GM18508 (cell line): ENCODE data around the gene RGS8.
A peak's percentile ranks its signal among the peaks of the same experiment; 100 is the strongest.
"Not testable (repeated sequence)": the region's sequence is repeated elsewhere in the genome, so short reads cannot be mapped to it uniquely, and the experiment has no call there.

Source experiments
- ATAC-seq: cut with Tn5 transposase; IDR thresholded peaks from one replicate; pipeline ENCODE4 v1.9.1; 2021; ENCODE audit warnings: moderate number of reproducible peaks; ENCODE audit not compliant: insufficient read depth, unreplicated experiment

The RGS8 gene

GRCh38 chr1:182703539-182703938 is 19.2 kb upstream of the RGS8 start:
- ATAC-seq: no peak

GRCh38 chr1:182702826-182703524 is 18.6 kb upstream of the RGS8 start:
- ATAC-seq: no peak

DNA sequence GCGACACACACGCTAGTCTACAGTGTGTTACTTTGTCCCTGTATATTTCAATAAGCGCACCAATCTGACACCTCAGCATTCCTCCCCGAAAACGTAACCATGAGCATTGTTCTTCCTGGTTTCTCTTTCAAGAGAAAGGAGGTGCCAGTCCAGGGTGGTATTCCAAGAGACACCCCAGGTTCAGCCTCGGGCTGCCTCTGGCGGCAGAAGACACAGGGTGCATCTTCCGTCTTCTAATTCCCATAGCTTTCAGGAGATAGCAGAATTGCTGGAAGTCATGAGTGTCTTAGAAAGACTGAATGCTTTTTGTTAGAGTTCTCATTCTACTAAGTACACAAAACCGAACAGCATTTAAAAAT is 15.9 kb upstream of the RGS8 start:
- no peak for ATAC-seq

- no peak for ATAC-seq
Observed at GRCh38 chr1:182699393-182700350, 15.3 kb upstream of the RGS8 start.

DNA sequence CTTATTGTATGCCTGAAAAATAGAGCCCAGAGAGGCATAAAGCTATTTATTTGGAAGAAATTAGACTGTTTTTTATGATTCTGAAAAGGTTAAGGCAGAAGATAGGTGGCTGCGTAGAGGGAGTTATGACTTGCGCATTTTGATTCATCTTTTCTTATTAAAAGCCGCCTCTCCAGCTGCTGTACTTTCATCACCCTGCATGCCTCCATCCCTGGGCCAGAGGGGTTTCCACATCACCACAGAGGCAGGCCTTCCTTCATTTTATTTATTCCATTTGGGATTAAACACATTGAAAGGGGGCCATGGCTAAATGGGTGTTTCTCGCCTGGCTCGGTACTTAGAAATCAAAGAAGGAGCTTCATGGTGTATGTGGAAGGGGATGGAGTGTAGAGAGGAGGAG is 14.6 kb upstream of the RGS8 start:
- ATAC-seq: no peak

- ATAC-seq: not testable (repeated sequence)
Observed at GRCh38 chr1:182693139-182693538, 8.8 kb upstream of the RGS8 start.

- no peak for ATAC-seq
Observed at GRCh38 chr1:182690886-182691443, 6.6 kb upstream of the RGS8 start.

DNA sequence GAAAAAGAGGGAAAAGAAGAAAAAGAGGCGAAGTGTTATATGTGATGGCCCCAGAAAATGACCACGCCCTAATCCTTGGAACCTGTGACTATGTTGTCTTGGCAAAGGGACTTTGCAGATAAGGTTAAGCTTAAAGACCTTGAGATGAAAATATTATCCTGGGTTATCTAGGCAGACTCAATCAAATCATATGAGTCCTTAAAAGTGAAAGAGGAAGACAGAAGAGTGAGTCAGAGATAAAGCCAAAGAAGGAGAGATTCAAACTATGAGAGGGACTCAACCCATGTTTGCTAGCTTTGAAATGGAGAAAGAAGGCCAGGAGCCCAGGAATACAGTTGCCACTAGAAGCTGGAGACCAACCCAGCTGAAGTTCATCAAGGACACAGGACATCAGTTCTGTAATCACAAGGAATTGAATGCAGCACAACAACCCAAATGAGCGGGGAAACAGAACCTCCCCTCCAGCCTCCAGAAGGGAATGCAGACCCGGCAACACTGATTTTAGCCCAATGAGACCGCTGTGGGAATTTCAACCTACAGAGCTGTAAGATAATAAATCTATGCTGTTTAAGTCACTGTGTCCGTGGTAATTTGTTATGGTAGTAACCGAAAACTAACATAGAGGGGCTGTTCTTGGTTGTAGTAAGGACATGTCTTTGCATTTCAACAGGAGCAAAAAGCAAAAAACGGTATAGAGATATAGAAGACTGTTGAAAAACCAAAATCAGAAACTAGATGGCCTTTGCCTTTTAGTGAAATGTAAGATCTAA is 4.2 kb upstream of the RGS8 start:
- no peak for ATAC-seq

DNA sequence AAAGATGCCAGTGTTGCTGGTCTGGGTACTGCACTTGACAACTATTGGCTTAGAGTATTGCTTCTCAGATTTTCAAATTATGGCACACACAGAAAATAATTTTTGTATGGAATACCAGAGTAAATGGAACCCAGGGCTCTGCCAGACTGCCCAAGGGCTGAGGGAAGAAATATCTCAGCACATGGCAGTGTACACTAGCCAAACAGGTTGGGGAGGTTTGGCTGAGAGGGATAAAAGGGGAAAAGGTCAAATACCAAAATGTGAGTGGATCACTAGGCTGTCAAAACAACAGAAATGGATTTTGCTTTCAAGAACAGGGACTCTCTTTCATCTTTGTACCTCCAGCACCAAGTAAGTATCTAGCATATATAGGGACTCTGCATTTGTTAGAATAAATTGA is 3.0 kb upstream of the RGS8 start:
- no peak for ATAC-seq

- no peak for ATAC-seq
Observed at GRCh38 chr1:182686446-182686845, 2.1 kb upstream of the RGS8 start.

DNA sequence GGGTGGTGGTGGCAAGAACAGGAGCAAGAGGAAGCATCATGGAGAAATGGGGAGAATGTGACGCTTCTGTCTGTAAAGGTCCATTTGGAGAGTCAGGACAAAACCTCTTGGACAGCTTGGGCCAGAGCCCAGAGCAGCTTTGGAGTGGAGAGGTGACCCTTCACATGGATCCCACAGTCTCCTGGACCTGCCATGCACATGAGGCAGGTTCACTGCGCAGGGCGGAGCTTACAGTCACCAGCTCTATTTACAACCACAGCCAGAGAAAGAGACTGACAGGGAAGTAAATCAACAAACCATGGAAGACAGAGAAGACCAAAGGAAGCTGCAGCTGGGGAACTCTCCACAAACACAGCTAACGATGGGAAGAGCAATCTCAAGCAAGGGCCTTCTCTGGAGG is 828 bp upstream of the RGS8 start:
- no peak for ATAC-seq

DNA sequence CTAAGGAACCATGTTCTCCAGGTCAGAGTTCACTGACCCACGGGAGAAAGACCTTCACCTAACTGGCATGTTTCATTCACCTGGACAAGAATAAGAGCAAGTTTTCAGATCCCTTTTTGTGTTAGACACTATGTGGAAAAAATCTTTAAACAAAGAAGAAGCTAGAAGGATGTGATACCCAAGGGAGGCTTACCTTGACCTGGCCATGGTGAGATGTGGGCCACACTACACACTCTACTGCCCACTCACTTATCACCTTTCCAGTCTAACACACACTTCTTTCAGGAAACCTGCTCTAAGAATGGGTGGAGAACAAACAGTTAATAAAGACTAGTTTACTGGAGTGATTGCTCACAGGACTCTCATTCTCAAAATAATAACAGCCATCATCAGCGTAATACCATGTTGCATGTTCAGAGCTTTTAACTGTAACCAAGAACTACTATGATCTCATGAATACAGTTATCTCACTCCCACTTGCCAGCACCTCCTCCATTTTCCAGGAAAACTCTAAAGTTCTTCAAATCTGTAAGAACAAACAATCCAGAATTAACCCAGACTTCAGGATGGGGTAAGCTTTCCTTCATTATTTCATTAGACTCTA is 1.4 kb downstream of the RGS8 start:
- no peak for ATAC-seq

GRCh38 chr1:182682406-182682805 is 2.0 kb downstream of the RGS8 start:
- no peak for ATAC-seq

- no peak for ATAC-seq
Observed at GRCh38 chr1:182681568-182681912, 2.8 kb downstream of the RGS8 start.

GRCh38 chr1:182680901-182681567 is 3.4 kb downstream of the RGS8 start:
- no peak for ATAC-seq

- ATAC-seq: no peak
Observed at GRCh38 chr1:182680408-182680807, 4.0 kb downstream of the RGS8 start.

DNA sequence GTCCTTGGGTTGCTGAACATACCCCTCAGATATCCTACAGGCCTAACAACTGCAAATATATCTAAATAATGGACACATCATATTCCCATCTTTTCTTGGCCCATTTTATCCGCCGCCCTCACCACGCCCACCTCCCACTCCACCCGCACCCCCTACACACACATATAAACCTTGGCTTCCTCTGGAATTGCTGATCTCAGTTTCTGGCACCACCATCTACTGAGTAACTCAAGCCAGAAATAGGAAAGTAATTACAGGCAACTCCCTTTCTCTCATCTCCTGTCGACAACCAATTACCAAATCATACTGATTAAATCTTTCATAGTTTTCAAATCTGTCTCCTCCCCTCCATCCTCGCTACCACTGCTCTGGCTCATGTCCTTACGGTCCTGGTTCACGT is 4.7 kb downstream of the RGS8 start:
- no peak for ATAC-seq

- peak; percentile 84 for ATAC-seq
Observed at GRCh38 chr1:182677397-182678098, 6.8 kb downstream of the RGS8 start.

DNA sequence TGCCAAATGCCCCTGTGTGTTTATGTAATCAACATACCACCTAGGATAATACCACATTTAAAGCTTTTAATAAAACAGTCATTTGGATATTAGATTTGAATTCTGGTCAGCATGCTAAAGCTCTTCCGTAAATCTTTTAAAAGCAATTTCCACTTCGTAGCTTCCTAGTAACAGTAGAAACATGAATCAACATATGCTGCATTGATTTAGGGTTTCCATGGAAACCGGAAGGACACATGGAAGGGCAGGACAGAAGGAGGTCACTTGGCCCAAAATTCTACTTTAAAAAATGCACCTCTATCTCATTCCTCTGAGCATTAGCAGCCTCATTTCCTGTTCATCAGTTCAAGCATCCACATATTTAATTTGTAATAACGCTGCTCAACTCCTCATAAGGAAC is 8.1 kb downstream of the RGS8 start:
- no peak for ATAC-seq
